GM12891 (cell line): Measurements from ENCODE around the gene ENPEP.

Experiments
- PAX5 ChIP-seq: IDR thresholded peaks from 2 replicates; pipeline ENCODE4 v1.6.1; 2011; ENCODE audit warnings: low read length, moderate library complexity, mild to moderate bottlenecking; ENCODE audit not compliant: insufficient read depth, severe bottlenecking
- POLR2A ChIP-seq: IDR thresholded peaks from 2 replicates; pipeline ENCODE4 v1.6.1; 2011; ENCODE audit warnings: low read depth, low read length, control low read depth
- POLR2AphosphoS5 ChIP-seq: IDR thresholded peaks from 2 replicates; pipeline ENCODE4 v1.6.1; 2011; ENCODE audit warnings: low read depth, low read length, control low read depth
- POU2F2 ChIP-seq: IDR thresholded peaks from 2 replicates; pipeline ENCODE4 v1.6.1; 2011; ENCODE audit warnings: low read depth, mild to moderate bottlenecking, control low read depth, low read length, moderate library complexity
- SPI1 ChIP-seq: IDR thresholded peaks from 2 replicates; pipeline ENCODE4 v1.6.1; 2011; ENCODE audit warnings: low read depth, low read length, control low read depth
- TAF1 ChIP-seq: IDR thresholded peaks from 2 replicates; pipeline ENCODE4 v1.6.1; 2011; ENCODE audit warnings: low read depth, low read length, control low read depth

GRCh38 chr4:110480746-110481271 is 4.9 kb downstream of the ENPEP start:
- no peak for TF ChIP-seq POLR2A
- no peak for TF ChIP-seq TAF1
- TF ChIP-seq POLR2AphosphoS5, result no peak
- no peak for TF ChIP-seq POU2F2
- no peak for TF ChIP-seq PAX5
- no peak for TF ChIP-seq SPI1
